ENCODE data around the gene SPTLC2. TPM values are rescaled to one million over a fixed set of nuclear protein-coding genes. Genes with fewer than 3 reads are reported as not detected.
"Not testable (repeated sequence)": the region's sequence is repeated elsewhere in the genome, so short reads cannot be mapped to it uniquely, and the experiment has no call there.

The SPTLC2 gene
- total RNA-seq, 2 experiments from 2014 or later = 23.7 to 30.2 TPM

- Mint-ChIP-seq H3K27me3 (no peaks in the 10 kb centered on the region), H3K36me3 (ENCODE audit: low read depth) (peaks cover 28% of the 10 kb centered on the region), H3K9me3 (no peaks in the 10 kb centered on the region), H3K4me1 (ENCODE audit: low read depth) (peaks cover 2% of the 10 kb centered on the region), H3K27ac (no peak overlapping the region), H3K4me3 (no peak overlapping the region)
- ChIA-PET CTCF (no interaction called here), POLR2A (no interaction called here)
- TF ChIP-seq CTCF (IDR thresholded peaks at IDR 0.05) = no peak
- intact Hi-C loops (cut with micrococcal nuclease) = no loop called here
- DNase-seq (no peak), ATAC-seq (no peak)
Observed at GRCh38 chr14:77547512-77548180, 68.8 kb downstream of the SPTLC2 start.

GRCh38 chr14:77545171-77545570, 71.3 kb downstream of the SPTLC2 start:
- peaks cover 20% of the 10 kb centered on the region for H3K36me3 Mint-ChIP-seq (ENCODE audit: low read depth)
- intact Hi-C loops (cut with micrococcal nuclease) = not testable (repeated sequence)

GRCh38 chr14:77544571-77544970, 71.9 kb downstream of the SPTLC2 start:
- Mint-ChIP-seq H3K27ac (no peak overlapping the region), H3K9me3 (no peaks in the 10 kb centered on the region), H3K4me1 (ENCODE audit: low read depth) (peaks cover 10% of the 10 kb centered on the region), H3K4me3 (no peak overlapping the region), H3K27me3 (no peaks in the 10 kb centered on the region), H3K36me3 (ENCODE audit: low read depth) (peaks cover 14% of the 10 kb centered on the region)
- ChIA-PET POLR2A (no interaction called here), CTCF (interaction anchor here (1.2 kb wide), 1 partner anchor 85 kb away, joined by 4 read pairs; no protein-coding TSS in a partner anchor)
- DNase-seq (no peak), ATAC-seq (no peak)
- intact Hi-C loops (cut with micrococcal nuclease) = no loop called here
- TF ChIP-seq CTCF (IDR thresholded peaks at IDR 0.05) = no peak

More at GRCh38 chr14:77545171-77545570, 71.3 kb downstream of the SPTLC2 start:
- DNase-seq, H3K9me3 Mint-ChIP-seq, POLR2A ChIA-PET, H3K27me3 Mint-ChIP-seq, H3K4me3 Mint-ChIP-seq, H3K27ac Mint-ChIP-seq, ATAC-seq: not testable (repeated sequence)
- CTCF ChIA-PET = interaction anchor here (1.0 to 1.9 kb wide), 2 partner anchors 14 to 86 kb away, joined by 3 to 9 read pairs; no protein-coding TSS in a partner anchor
- peaks cover 10% of the 10 kb centered on the region for H3K4me1 Mint-ChIP-seq (ENCODE audit: low read depth)

GRCh38 chr14:77543637-77544334, 72.7 kb downstream of the SPTLC2 start:
- Mint-ChIP-seq H3K36me3 (ENCODE audit: low read depth) (peaks cover 8% of the 10 kb centered on the region), H3K27ac (no peak overlapping the region), H3K4me1 (ENCODE audit: low read depth) (peaks cover 10% of the 10 kb centered on the region), H3K4me3 (no peak overlapping the region), H3K9me3 (no peaks in the 10 kb centered on the region), H3K27me3 (no peaks in the 10 kb centered on the region)
- TF ChIP-seq CTCF (IDR thresholded peaks at IDR 0.05) = no peak
- intact Hi-C loops (cut with micrococcal nuclease) = no loop called here
- ChIA-PET CTCF (interaction anchor here (1.1 to 1.2 kb wide), 2 partner anchors 85 to 131 kb away, joined by 3 to 4 read pairs; no protein-coding TSS in a partner anchor), POLR2A (no interaction called here)
- no peak for ATAC-seq
- no peak for DNase-seq

GRCh38 chr14:77543240-77543551, 73.2 kb downstream of the SPTLC2 start:
- no peak overlapping the region for H3K27ac Mint-ChIP-seq
- peaks cover 10% of the 10 kb centered on the region for H3K4me1 Mint-ChIP-seq (ENCODE audit: low read depth)
- TF ChIP-seq CTCF (IDR thresholded peaks at IDR 0.05) = no peak
- H3K36me3 Mint-ChIP-seq (ENCODE audit: low read depth) = peaks cover 4% of the 10 kb centered on the region
- ChIA-PET POLR2A (no interaction called here), CTCF (interaction anchor here (1.1 to 1.2 kb wide), 2 partner anchors 84 to 132 kb away, joined by 3 to 4 read pairs; no protein-coding TSS in a partner anchor)
- no peak for ATAC-seq
- intact Hi-C loops (cut with micrococcal nuclease) = no loop called here
- no peaks in the 10 kb centered on the region for H3K27me3 Mint-ChIP-seq
- H3K4me3 Mint-ChIP-seq = no peak overlapping the region
- DNase-seq = no peak
- H3K9me3 Mint-ChIP-seq = no peaks in the 10 kb centered on the region
